HG03439 (cell line): ENCODE measurements around the gene LAMP2.
"Not testable (repeated sequence)": the region's sequence is repeated elsewhere in the genome, so short reads cannot be mapped to it uniquely, and the experiment has no call there.

Source experiments
- ATAC-seq: cut with Tn5 transposase; IDR thresholded peaks from one replicate; pipeline ENCODE4 v1.9.1; 2021; ENCODE audit warnings: mild to moderate bottlenecking, moderate library complexity; ENCODE audit not compliant: unreplicated experiment

Gene LAMP2

DNA sequence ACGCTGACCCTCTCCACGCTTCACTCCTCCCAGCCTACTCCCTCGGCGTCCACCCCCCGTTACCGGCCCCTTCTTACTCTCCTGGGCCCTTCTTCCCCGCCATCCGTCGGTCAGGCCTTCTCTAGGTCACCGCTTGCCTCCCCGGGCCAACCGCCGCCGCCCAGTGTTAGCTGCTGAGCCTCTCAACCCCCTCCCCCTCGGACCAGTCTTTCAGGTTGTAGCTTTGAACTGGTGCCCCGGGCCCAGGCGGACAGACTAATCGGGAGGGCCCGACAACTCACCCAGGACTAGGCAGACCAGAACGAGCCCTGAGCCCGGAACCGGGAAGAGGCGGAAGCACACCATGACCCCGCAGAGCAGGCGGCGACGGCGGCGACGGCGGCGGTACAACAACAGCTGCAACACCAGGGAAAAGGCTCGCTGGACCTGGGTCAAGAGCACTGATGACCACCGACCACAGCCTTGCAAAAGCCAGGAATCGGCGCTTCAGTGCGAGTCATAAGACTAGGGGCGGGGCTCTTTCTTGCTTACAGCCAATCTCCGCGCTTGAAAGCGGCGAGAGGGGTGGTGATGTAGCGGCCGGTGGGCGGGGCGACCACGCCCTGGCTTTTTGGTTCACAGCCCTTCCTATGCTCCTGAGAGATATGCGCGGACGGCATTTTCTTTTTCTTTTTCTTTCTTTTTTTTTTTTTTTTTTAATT, at the start of gene LAMP2:
LAMP2 (minus strand) TSS at position 472 of the 701 bp plus-strand sequence; CDS start at position 345, 127 bp downstream.
- peak; percentile 98 for ATAC-seq

DNA sequence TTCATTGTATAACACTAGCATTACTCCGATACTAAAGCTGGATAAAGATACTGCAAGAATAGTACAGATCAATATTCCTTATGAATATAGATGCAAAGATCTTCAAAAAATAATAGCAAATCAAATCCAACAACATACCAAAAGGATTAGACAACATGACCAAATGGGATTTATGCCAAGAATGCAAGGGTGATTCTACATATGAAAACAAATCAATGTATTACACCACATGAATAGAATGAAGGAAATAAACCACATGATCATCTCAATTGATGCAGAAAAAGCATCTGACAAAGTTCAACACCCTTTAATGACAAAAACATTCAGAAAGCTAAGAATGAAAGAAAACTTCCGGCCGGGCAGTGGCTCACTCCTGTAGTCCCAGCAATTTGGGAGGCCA, 48.8 kb upstream of the LAMP2 start:
- no peak for ATAC-seq

DNA sequence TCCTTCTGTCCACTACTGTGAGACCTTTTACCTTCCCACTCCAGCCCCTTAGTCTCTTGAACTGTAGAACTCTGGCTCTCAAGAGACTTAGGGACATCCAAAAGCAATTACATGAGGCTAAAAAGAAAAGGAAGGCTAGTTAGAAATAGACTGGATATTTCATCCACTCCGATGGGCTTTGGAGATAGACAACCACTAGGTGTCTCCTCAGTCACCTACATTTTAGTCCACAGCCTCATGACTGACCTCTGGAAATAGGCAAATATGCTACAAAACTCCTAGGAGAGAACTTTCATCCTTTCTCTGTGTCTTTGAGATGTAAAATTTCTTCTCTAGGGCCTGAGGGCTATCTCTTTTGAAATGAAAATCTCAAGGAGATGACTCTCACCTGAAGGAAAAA, 45.1 kb upstream of the LAMP2 start:
- ATAC-seq = no peak

DNA sequence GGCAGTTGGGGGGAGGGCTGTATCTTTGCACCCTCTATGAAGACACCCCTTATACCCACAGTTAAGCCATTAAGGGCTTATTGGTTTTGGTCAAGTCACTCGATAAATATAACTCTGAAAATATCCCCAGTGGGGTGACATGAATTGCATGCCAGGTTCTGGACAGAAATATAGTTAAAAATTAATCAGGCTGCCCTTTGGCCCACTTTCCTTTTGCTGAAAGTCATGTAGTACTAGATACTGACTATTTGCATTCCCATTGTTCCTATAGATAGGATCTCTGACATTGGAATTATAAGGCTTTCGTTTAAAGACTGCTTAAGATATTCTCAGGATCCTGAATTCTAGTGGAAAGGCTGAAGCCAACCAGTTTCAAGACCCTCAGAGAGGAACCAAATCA, 43.5 kb upstream of the LAMP2 start:
- no peak for ATAC-seq

DNA sequence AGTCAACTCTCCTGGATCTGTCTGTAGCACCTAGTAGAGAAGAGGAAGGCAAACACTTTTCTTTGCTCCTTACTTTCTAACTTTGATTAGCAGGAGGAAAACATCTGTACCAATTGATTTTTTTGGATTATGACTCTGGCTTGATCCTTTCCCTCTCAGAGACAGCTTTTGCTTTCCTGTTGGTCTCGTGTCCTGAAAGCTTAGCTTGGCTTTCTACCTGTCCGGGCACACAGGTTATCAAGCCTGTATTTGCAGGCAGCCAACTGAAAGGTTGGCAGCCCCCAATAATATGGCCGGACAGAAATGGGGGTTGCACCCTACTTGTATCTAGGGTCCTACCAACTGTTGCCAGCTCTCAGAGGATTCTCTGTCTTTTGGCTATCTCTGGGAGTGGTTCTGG, 43.1 kb upstream of the LAMP2 start:
- no peak for ATAC-seq

DNA sequence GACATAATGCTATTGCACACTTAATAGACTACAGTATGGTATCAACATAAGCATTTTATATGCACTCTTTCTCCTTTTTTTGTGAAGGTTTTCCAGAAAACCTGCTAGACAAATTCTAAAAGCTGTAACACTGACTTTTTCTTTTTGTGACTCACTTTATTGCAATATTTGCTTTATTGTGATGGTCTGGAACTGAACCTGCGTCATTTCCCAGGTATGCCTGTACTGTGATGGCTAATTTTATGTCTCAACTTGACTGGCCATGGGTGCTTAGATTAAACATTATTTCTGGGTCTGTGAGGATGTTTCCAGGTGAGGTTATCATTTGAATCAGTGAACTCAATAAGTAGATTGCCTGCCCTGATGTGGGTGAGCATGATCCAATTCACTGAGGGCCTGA, 35.5 kb upstream of the LAMP2 start:
- no peak for ATAC-seq

DNA sequence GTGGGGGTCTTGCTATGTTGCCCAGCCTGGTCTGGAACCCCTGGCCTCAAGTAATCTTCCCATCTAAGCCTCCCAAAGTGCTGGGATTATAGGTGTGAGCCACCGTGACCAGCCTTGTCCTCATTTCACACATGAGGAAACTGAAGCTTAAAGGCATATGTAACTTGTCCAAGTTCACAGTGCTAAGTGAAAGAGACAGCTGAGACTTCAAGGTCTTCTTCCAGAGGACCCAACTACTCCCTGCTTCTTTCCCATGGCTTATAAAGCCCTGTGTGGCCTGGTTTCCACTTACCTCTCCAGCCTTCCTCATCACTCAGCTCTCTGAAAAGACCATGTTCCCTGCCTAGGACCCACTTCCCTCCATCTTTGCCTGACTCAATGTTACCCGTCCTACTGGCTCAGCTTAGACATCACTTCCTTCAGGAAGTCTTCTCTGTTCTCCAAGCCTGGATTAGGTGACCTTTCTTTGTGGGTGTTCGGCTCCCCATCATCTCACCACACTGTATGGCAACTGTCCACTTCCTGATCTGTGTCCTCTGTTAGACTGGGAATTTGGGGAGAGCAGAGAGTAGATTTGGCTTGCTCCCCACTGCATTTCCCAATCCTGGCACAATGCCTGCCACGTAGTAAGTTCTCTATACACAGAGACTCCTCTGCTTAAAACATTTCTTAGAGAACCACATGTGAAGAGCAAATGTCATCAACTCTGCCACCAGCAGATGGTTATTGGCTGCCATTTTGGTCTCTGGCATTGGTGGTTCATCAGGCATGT, 30.4 kb upstream of the LAMP2 start:
- no peak for ATAC-seq

DNA sequence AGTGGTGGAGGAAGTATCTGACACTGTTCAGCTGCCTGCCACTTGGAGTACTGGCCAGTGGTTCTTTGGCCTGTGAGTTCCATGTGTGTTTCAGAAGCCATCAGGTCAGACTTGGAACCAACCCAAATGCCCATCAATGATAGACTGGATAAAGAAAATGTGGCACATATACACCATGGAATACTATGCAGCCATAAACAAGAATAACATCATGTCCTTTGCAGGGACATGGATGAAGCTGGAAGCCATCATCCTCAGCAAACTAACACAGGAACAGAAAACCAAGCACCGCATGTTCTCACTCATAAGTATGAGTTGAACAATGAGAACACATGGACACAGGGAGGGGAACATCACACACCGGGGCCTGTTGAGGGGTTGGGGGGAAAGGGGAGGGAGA, 21.0 kb upstream of the LAMP2 start:
- not testable (repeated sequence) for ATAC-seq

DNA sequence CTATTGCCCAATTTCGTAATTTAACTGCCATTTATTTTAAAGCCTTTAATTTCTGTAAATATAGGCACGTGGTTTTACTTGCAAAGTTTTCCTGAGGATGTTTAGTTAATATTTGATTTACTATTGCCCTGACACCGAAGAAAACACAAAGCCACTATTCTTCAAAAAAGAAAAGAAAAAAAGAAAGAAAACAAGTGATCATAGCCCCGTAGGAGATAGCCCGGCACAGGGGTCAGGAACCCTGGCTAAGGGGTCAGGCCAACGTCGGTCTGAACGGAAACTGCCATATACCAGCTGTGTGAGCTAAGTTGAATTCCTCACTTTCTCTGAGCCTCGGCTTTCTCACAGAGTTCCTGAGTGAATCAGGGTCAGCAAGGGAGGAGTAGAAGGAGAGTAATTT, 17.7 kb upstream of the LAMP2 start:
- no peak for ATAC-seq

DNA sequence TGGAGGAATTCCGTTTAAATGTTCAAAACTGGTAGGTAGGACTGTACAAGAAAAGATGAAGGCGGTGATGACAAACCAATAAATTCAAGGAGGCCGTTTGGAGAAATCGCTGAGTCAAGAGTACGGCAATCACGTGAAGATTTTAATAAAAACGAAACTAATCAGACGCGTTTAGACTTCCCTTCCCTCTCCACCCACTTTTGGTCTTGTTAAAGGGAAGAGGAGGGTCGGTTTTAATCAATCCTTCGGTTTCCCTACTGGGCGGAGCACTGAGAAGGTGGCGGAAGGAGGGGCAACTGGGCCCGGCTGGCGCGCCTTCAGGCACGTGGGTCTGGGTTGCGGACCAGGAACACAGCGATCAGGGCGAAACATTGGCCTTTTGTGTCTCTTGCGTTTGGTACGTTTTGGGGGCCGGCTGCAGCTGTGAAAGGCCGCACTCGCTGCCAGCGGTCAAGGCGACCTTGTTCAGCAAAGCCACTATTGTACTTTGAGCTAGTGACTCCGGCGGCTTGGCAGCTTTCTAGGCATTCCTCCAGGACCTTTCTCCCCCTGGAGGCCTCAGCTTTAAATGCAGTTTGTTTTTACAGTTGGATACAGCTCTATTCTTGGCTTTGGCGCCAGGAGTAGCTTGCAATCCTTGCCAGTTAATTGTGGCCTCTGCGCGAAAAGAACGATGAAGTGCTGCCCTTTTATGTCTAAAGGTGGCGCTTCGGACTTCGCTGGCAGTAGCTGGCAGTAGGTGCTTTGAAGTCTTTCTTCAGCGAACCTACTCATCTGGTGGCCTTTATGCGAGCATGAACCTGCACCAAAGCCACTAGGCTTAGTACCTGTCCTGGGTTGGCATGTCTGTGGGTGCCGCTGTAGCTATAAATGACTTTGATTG, 16.8 kb upstream of the LAMP2 start:
- peak; percentile 76 for ATAC-seq

DNA sequence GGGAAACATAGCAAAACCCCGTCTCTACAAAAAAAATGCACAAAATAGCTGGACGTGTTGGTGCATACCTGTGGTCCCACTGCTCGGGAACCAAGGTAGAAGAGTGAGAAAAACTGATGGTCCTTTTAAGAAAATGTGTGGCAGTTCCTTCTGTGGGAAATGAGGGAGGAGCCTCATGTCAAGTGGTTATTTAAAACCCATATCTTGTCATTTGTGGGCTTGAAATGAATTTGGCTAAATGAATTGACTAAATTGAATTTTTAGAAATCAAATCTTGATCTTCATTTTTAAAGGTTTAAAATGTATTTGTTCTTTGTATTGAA, 16.2 kb upstream of the LAMP2 start:
- peak; percentile 14 for ATAC-seq

DNA sequence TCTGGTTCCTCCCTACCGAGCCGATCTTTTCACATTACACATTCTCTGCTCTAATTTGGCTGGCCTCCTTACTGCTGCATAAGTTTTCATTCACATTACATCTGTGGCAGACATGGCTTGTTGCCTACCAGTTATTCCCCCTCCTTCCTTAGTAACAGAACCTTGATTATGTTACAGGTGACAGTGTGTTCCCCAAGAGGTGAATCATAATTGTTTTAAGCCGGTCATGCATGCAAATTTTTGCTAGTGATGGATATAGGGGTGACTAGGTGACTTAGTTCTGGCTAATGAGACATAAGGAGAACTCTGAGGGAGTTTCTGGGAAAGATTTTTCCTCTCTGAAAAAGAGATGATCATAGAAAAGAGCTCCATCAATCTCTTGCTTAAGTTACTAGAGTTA, 8.4 kb upstream of the LAMP2 start:
- ATAC-seq = no peak

DNA sequence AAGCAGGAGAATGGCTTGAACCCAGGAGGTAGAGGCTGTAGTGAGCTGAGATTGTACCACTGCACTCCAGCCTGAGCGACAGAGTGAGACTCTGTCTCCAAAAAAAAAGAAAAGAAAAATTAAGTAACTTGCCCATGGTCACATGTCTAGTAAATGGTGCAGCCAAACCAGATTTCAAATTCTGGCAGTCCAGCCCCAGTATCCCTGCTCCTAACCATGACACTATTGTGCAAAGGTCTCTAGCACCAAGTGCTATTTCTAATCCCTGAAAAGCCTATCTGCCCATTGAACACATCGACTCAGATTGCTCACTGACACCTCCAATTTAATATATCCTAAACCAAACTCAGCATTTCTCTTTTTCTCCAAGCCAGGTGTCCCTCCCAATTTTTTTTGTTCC, 7.6 kb upstream of the LAMP2 start:
- ATAC-seq = no peak

DNA sequence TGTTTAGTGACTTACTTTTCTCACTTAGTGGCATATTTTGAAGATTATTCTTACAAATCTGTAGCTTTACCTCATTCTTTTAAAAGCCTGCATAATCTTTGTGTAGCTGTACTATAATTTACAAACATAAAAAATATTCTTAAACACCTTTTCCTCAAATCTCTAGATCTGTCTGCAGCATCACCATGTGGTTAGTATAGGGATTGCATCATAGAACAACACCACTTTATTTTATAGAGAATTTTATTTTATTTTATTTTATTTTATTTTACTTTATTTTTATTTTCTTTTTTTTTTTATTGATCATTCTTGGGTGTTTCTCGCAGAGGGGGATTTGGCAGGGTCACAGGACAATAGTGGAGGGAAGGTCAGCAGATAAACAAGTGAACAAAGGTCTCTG, 6.4 kb upstream of the LAMP2 start:
- ATAC-seq = not testable (repeated sequence)

DNA sequence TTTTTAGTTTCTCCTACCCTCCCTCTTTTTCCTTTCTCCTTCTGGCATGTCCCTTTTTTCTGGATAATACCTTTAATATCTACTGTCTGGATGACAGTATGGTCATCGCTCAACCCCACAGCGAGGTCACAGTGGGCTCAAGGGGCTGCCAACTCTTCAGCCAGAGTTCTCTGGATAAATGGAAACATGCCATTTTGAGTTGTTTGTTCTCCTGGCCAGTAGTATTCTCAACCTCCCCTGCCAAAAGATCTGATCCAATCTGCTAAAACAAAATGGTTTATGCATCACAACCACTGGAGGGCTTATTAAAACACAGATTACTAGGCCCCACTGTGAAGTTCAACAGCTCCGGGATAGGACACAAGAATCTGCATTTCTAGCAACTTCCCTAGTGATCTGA, 5.0 kb upstream of the LAMP2 start:
- ATAC-seq = no peak

DNA sequence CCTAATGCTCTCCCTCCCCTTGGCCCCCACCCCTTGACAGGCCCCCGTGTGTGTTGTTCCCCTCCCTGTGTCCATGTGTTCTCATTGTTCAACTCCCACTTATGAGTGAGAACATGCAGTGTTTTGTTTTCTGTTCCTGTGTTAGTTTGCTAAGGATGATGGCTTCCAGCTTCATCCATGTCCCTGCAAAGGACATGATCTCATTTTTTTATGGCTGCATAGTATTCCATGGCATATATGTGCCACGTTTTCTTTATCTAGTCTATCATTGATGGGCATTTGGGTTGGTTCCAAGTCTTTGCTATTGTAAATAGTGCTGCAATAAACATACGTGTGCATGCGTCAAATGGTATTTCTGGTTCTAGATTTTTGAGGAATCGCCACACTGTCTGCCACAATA, 561 bp upstream of the LAMP2 start:
- not testable (repeated sequence) for ATAC-seq

DNA sequence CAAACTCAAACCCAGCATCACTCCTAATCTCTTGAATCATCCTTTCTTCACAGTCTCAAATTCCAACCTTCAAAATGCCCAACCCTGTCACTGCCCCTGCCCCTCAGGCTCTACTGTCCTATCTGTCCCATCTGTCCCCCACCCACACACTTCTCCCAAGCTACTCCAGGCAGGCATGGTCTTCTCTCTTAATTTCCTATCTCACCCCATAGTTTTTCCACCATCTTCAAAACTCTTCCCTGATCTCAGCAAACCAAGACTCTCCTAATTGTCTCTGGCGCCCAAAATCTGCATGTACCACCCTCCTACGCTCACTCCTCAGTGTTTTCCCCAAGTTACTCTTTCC, 644 bp downstream of the LAMP2 start:
- ATAC-seq = no peak

DNA sequence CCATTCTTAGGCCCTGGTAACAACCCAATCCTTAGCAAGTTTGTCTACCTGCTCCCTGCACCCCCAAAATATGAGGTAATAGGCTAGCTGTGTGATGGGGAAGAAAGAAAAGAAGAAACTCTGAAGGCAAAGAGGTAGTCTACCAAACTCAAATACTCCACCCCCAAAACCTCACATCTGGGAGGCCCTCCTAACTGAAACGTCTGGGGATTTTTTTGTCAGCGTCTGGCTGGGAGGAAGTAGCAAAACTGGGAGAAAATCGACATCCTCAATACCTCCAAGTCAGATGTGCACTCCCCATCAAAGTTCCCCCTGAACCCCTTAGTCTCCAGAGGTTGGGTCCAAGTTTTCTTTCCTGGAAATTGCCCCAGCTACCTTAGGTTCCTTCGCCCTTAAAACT, 1.0 kb downstream of the LAMP2 start:
- no peak for ATAC-seq

DNA sequence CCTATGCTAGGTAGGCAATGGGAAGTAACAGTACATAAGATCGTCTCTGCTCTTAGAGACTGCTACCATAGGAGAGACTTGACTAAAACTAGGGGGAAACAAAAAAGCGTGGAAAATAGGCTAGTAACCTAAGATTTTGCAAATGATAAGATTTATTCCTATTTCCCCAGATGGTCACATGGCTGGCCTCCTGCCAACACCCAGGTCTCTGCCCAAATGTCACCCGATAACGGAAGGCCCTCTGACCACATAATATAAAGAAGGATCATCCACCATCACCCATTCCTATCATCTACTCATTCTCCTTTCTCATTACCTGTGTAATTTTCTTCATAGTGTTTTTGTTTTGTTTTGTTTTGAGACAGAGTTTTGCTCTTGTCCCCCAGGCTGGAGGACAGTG, 4.7 kb downstream of the LAMP2 start:
- no peak for ATAC-seq

DNA sequence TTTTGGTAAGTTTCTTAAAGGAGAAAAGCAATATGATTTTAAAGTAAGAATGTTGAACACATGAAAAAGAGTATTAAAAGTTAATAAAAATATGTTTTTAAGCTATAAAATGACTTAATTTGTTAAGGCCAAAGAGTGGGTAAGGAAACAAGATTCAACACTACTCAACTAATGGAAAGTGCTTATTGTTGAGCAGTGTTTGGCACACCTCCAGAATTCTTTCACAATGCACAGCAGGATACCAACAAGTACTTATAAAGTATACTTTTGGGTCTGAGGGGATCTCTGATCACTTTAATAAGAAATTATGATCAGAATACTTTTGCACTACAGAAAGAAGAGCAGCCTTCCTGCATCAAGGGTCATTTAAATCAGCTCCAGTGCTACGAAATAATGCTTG, 5.9 kb downstream of the LAMP2 start:
- ATAC-seq = no peak

DNA sequence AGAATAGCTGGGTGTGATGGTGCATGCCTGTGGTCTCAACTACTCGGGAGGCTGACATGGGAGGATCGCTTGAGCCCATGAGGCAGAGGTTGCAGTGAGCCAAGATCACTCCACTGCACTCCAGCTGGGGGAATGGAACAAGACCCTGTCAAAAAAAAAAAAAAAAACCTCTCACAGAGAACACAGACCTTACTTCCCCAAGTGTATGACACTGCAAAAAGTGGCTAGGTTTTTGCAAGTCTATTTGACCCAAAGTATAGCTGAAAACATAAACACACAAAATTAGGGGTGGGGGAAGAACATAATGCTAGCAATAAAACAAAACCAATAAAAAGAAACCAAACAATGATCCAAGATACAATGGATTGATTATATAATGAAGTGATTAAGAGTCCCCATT, 6.7 kb downstream of the LAMP2 start:
- ATAC-seq = no peak

DNA sequence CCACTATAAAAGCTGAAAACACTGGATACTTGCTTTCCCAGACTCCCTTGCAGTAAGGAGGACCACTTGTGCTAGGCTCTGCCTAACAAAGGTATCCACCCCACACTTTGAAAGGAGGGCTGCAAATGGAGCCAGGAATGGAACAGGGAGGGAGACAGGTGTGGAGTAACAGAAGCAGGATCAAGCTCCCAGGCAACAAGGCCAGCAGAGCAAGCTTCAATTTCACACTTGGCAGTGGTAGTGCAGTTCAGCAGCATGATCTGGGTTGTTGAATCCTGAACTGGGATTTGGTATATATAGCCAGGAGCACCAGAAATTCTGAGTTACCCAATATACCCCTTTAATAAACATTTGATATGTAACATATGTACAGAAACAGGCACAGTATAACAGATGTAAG, 9.8 kb downstream of the LAMP2 start:
- ATAC-seq = no peak
